SK-N-SH (cell line): ENCODE results near the gene UBE2K. TPM values are rescaled to one million over a fixed set of nuclear protein-coding genes. Genes with fewer than 3 reads are reported as not detected.
"Not testable (repeated sequence)": the region's sequence is repeated elsewhere in the genome, so short reads cannot be mapped to it uniquely, and the experiment has no call there.

Experiments
- CTCF ChIA-PET: fragments of 300-600, 350-600 bp; formaldehyde crosslinking; extraction: SDS; loops from one replicate; lab custom pipeline; 2021; lab: Yijun Ruan, JAX
- POLR2A ChIA-PET: fragments of 350-600 bp; sonication (Branson Sonifier 250); formaldehyde crosslinking; extraction: SDS; loops from one replicate; lab custom pipeline; 2020; ENCODE audit warnings: antibody characterized with exemption, inconsistent platforms; lab: Yijun Ruan, JAX
- DNase-seq: peaks from one replicate; pipeline ENCODE4 v3.0.0; 2012
- H2AFZ ChIP-seq: fragments of 200-600 bp; sonication (generic); 2 replicates; pipeline ENCODE4 v1.8.1; 2016; ENCODE audit warnings: antibody characterized with exemption, mild to moderate bottlenecking, low read depth
- H3F3A ChIP-seq: fragments of 200-600 bp; sonication (generic); replicated peaks from 2 replicates; pipeline ENCODE3; 2016; ENCODE audit warnings: antibody characterized with exemption, mild to moderate bottlenecking; ENCODE audit not compliant: insufficient read depth
- H3K27ac ChIP-seq, 2 experiments: fragments of 200-500 bp in 1 of 2; fragments of 200-600 bp in 1 of 2; sonication (Bioruptor generic) in 1 of 2; sonication (generic), shearing (Covaris generic) in 1 of 2; 2 replicates each; pipeline versions ENCODE4 v1.5.1 to v1.6.1; 2014 to 2016; ENCODE audit warnings: low read depth in 2 of 2, inconsistent platforms in 1 of 2, low read length in 1 of 2, mild to moderate bottlenecking in 1 of 2, mixed read lengths in 1 of 2
- H3K27me3 ChIP-seq: fragments of 200-600 bp; sonication (generic), shearing (Covaris generic); 2 replicates; pipeline ENCODE4 v1.6.1; 2016; ENCODE audit warnings: mixed run types; ENCODE audit not compliant: insufficient read depth
- H3K36me3 ChIP-seq, 2 experiments: fragments of 200-500 bp in 1 of 2; fragments of 200-600 bp in 1 of 2; sonication (Bioruptor generic) in 1 of 2; sonication (generic) in 1 of 2; replicated peaks in 1 of 2; 2 replicates each; pipeline versions ENCODE3 to v1.5.1; 2014 to 2016; ENCODE audit warnings: low read length in 1 of 2, mild to moderate bottlenecking in 1 of 2; ENCODE audit not compliant: insufficient read depth in 2 of 2, control insufficient read depth in 1 of 2
- H3K4me1 ChIP-seq, 2 experiments: fragments of 200-500 bp in 1 of 2; fragments of 200-600 bp in 1 of 2; sonication (Bioruptor generic) in 1 of 2; sonication (generic), shearing (Covaris generic) in 1 of 2; 2 replicates each; pipeline versions ENCODE4 v1.5.1 to v1.6.1; 2014 to 2016; ENCODE audit warnings: low read depth in 1 of 2, low read length in 1 of 2, mixed run types in 1 of 2; ENCODE audit not compliant: insufficient read depth in 2 of 2, control insufficient read depth in 1 of 2
- H3K4me2 ChIP-seq: fragments of 200-600 bp; sonication (generic), shearing (Covaris generic); 2 replicates; pipeline ENCODE4 v1.6.1; 2017; ENCODE audit warnings: mixed run types
- H3K4me3 ChIP-seq, 2 experiments: fragments of 200-500 bp in 1 of 2; fragments of 200-600 bp in 1 of 2; sonication (Bioruptor generic) in 1 of 2; sonication (generic), shearing (Covaris generic) in 1 of 2; 2 replicates each; pipeline versions ENCODE4 v1.5.1 to v1.8.1; 2014 to 2016; ENCODE audit warnings: low read depth in 2 of 2, inconsistent platforms in 1 of 2, low read length in 1 of 2, mild to moderate bottlenecking in 1 of 2, mixed read lengths in 1 of 2, moderate library complexity in 1 of 2
- H3K79me2 ChIP-seq: fragments of 200-600 bp; sonication (generic); 2 replicates; pipeline ENCODE4 v1.8.1; 2017; ENCODE audit warnings: mild to moderate bottlenecking; ENCODE audit not compliant: insufficient read depth
- H3K9ac ChIP-seq: fragments of 200-600 bp; sonication (generic); 2 replicates; pipeline ENCODE4 v1.6.1; 2017; ENCODE audit warnings: mixed run types
- H3K9me2 ChIP-seq: fragments of 200-600 bp; sonication (generic); 2 replicates; pipeline ENCODE4 v1.6.1; 2017; ENCODE audit warnings: mixed run types
- H3K9me3 ChIP-seq: fragments of 200-600 bp; sonication (generic); 2 replicates; pipeline ENCODE4 v1.6.1; 2017; ENCODE audit warnings: mixed run types, mild to moderate bottlenecking, moderate library complexity
- H4K20me1 ChIP-seq: fragments of 200-600 bp; sonication (generic); 2 replicates; pipeline ENCODE4 v1.6.1; 2017; ENCODE audit warnings: mild to moderate bottlenecking, mixed run types; ENCODE audit not compliant: insufficient read depth
- CHD2 ChIP-seq: fragments of 150-350 bp; IDR thresholded peaks from 2 replicates; pipeline ENCODE4 v1.6.1; 2018; ENCODE audit warnings: low read length; ENCODE audit not compliant: partially characterized antibody
- EZH2phosphoT487 ChIP-seq: fragments of 200-600 bp; sonication (generic); IDR thresholded peaks from 2 replicates; pipeline ENCODE4 v1.6.1; 2017; ENCODE audit warnings: low read depth, mixed run types, mild to moderate bottlenecking, antibody characterized with exemption, moderate library complexity, borderline replicate concordance
- FOSL2 ChIP-seq: IDR thresholded peaks from 2 replicates; pipeline ENCODE4 v1.4.0; 2012; ENCODE audit warnings: low read depth, mild to moderate bottlenecking, moderate library complexity, borderline replicate concordance
- FOXM1 ChIP-seq: IDR thresholded peaks from 2 replicates; pipeline ENCODE4 v1.4.0; 2012; ENCODE audit warnings: low read depth, mild to moderate bottlenecking
- JUND ChIP-seq: IDR thresholded peaks from 2 replicates; pipeline ENCODE4 v1.4.0; 2012
- MAX ChIP-seq: IDR thresholded peaks from 2 replicates; pipeline ENCODE4 v1.4.0; 2012; ENCODE audit warnings: low read depth
- MEF2A ChIP-seq: IDR thresholded peaks from 2 replicates; pipeline ENCODE4 v1.4.0; 2012; ENCODE audit warnings: low read depth, borderline replicate concordance
- MXI1 ChIP-seq: IDR thresholded peaks from 2 replicates; pipeline ENCODE4 v1.6.1; 2012; ENCODE audit warnings: mild to moderate bottlenecking, low read depth, low read length, improper control_type of control experiment
- PBX3 ChIP-seq: IDR thresholded peaks from 2 replicates; pipeline ENCODE4; 2012
- TCF12 ChIP-seq: IDR thresholded peaks from 2 replicates; pipeline ENCODE4 v1.4.0; 2012
- USF1 ChIP-seq: IDR thresholded peaks from 2 replicates; pipeline ENCODE4 v1.4.0; 2012; ENCODE audit warnings: low read depth, borderline replicate concordance
- USF2 ChIP-seq: fragments of 150-350 bp; IDR thresholded peaks from 2 replicates; pipeline ENCODE4 v1.6.1; 2017; ENCODE audit warnings: antibody characterized with exemption, low read length, low read depth, borderline replicate concordance
- YY1 ChIP-seq: IDR thresholded peaks from 2 replicates; pipeline ENCODE4 v1.4.0; 2012; ENCODE audit warnings: low read depth, mild to moderate bottlenecking
- ZBTB33 ChIP-seq: IDR thresholded peaks from 2 replicates; pipeline ENCODE4 v1.4.0; 2012; ENCODE audit warnings: low read depth, borderline replicate concordance
- WGBS: methylation state at CpG from one replicate; pipeline ENCODE4 v1.1.6; 2017; ENCODE audit warnings: low lambda C conversion rate; 5-methylcytosine and 5-hydroxymethylcytosine counted together
- polyA plus RNA-seq, 3 experiments: library from polyadenylated mRNA; depleted of rRNA; stranded (reverse); fragments of >200 nt; gene quantifications; 2 replicates each; pipeline ENCODE4 v1.2.3, GENCODE V29; 2012

UBE2K gene
- polyA plus RNA-seq, 1 of the 3 experiments (the other 2 are of a cell fraction): 102 TPM

GRCh38 chr4:39732728-39733127 lies 34.8 kb downstream of the UBE2K start:
- Histone ChIP-seq H2AFZ (no peak overlapping the region), H3K36me3 (peaks cover 3 to 4% of the 10 kb centered on the region in 2 experiments), H3K9me3 (no peaks in the 10 kb centered on the region), H3K27me3 (no peaks in the 10 kb centered on the region), H3K4me1 (peaks cover 0 to 13% of the 10 kb centered on the region in 2 experiments; a peak in 1 of 4 replicates), H3F3A (peaks cover 39% of the 10 kb centered on the region), H3K79me2 (peaks cover 97% of the 10 kb centered on the region), H4K20me1 (peaks cover 78% of the 10 kb centered on the region), H3K27ac (peak overlapping the region in 1 of 2 experiments; percentile 52; a peak in 2 of 4 replicates), H3K4me2 (no peak overlapping the region), H3K4me3 (no peak overlapping the region), H3K9ac (no peak overlapping the region), H3K9me2 (no peaks in the 10 kb centered on the region)
- ChIA-PET POLR2A (interaction anchor here (0.6 kb wide), 1 partner anchor 36 kb away, joined by 4 read pairs; no protein-coding TSS in a partner anchor), CTCF (interaction anchor here (1.3 kb wide), 1 partner anchor 25 kb away, joined by 4 read pairs; no protein-coding TSS in a partner anchor)
- 45% methylated on average over 3 of the region's 3 CpGs for WGBS
- DNase-seq: no peak
- no peak for TF ChIP-seq CHD2
- TF ChIP-seq MEF2A: no peak
- TF ChIP-seq MAX: peak; percentile 61
- no peak for TF ChIP-seq USF1
- TF ChIP-seq FOSL2: peak; percentile 75; the same call in 1 of the 2 replicates
- no peak for TF ChIP-seq YY1
- no peak for TF ChIP-seq EZH2phosphoT487
- no peak for TF ChIP-seq FOXM1
- TF ChIP-seq USF2: no peak
- peak; percentile 73 for TF ChIP-seq JUND
- TF ChIP-seq TCF12: peak; percentile 72
- no peak for TF ChIP-seq MXI1
- no peak for TF ChIP-seq ZBTB33
- peak; percentile 23; the same call in 1 of the 2 replicates for TF ChIP-seq PBX3

- CTCF ChIA-PET, H3K4me1 ChIP-seq, H3K4me3 ChIP-seq, H3K9me3 ChIP-seq, H2AFZ ChIP-seq, POLR2A ChIA-PET, DNase-seq, H3K27ac ChIP-seq, H3K9ac ChIP-seq, H3K9me2 ChIP-seq, H3K27me3 ChIP-seq, H3K4me2 ChIP-seq: not testable (repeated sequence)
- Histone ChIP-seq H3K79me2 (peaks cover 95% of the 10 kb centered on the region), H4K20me1 (peaks cover 30% of the 10 kb centered on the region), H3F3A (peaks cover 19% of the 10 kb centered on the region), H3K36me3 (peaks cover 6 to 34% of the 10 kb centered on the region in 2 experiments)
- WGBS: 97% methylated on average over 10 of the region's 10 CpGs
Observed at GRCh38 chr4:39739591-39739990, 41.7 kb downstream of the UBE2K start.
